Measurements from ENCODE around the gene FZD10.

FZD10 gene

DNA sequence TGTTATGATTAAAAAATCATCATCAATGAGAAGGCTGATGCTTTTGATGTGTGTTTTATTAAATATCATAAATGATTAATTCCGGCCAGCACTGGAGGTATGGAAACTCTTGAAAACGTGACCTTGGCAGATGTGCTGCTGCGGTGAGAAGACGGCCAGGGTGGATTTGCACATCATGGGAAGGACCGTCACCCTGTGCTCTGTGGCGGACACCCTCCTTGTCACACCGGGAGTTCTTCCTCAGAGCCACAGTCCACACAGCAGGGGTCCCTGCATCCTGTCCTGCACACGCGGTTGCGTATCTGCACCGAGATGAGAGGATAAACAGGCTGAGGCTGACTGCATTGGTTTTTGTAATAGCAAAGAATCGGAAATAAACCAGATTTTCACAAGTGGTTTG is 33.5 kb downstream of the FZD10 start:
- TF ChIP-seq, protein P1, sequence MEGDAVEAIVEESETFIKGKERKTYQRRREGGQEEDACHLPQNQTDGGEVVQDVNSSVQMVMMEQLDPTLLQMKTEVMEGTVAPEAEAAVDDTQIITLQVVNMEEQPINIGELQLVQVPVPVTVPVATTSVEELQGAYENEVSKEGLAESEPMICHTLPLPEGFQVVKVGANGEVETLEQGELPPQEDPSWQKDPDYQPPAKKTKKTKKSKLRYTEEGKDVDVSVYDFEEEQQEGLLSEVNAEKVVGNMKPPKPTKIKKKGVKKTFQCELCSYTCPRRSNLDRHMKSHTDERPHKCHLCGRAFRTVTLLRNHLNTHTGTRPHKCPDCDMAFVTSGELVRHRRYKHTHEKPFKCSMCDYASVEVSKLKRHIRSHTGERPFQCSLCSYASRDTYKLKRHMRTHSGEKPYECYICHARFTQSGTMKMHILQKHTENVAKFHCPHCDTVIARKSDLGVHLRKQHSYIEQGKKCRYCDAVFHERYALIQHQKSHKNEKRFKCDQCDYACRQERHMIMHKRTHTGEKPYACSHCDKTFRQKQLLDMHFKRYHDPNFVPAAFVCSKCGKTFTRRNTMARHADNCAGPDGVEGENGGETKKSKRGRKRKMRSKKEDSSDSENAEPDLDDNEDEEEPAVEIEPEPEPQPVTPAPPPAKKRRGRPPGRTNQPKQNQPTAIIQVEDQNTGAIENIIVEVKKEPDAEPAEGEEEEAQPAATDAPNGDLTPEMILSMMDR (IDR thresholded peaks at IDR 0.05; ENCODE audit: low read depth, low read length), result no peak
- no peak for DNase-seq (ENCODE audit: low read depth in 2 of 2)

DNA sequence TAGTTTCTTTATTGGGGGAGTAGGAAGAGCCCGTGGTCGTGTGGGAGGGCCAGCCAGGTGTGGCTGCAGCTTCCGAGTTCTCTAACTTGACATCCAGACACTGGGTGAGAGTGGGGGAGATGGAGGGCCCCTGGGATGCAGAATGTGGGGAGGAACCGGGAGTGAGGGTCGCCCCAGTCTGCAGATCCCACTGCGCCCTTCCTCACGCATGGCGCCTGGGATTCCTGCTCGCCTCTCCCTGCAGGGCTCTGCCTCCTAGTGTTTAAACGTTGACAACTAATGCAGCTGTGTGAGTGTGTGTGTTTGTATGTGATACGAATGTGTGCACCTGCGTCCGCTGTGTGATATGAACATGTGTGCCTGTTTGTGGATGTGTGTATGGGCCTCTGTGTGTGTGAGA is 34.6 kb downstream of the FZD10 start:
- H3K4me3 ChIP-seq (replicated peaks in 1 of 2; ENCODE audit: low read depth in 2 of 2, low read length in 2 of 2), result no peak overlapping the region
- DNase-seq (ENCODE audit: low read depth in 2 of 2), result no peak
- TF ChIP-seq, protein P1 (IDR thresholded peaks at IDR 0.05; ENCODE audit: low read depth, low read length), result no peak

More for the DNA sequence above, 33.5 kb downstream of the FZD10 start:
- H3K4me3 ChIP-seq (replicated peaks in 1 of 2; ENCODE audit: low read depth in 2 of 2, low read length in 2 of 2), result no peak overlapping the region

GRCh38 chr12:130198026-130198662 is 35.9 kb downstream of the FZD10 start:
- no peak overlapping the region for H3K4me3 ChIP-seq (replicated peaks in 1 of 2; ENCODE audit: low read depth in 2 of 2, low read length in 2 of 2)
- TF ChIP-seq, protein P1 (IDR thresholded peaks at IDR 0.05; ENCODE audit: low read depth, low read length), result no peak
- DNase-seq (ENCODE audit: low read depth in 2 of 2), result no peak

DNA sequence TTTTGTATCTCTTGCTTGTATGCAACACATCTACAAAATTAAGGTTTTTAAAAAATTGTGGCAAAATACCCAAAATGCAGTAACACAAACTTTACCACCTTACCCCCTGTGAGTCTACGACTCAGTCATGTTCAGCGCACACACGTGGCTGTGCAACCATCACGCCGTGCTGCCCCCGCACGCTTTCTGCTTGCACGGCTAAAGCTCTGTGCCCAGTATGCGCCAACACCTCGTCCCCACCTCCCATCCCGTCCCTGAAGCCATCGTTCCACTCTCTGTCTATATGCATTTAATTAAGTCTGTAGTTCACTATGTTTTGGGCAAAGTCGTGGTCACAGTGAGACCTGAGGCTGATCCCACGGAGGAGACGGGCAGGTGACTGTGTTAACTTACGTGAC is 36.4 kb downstream of the FZD10 start:
- TF ChIP-seq, protein P1 (IDR thresholded peaks at IDR 0.05; ENCODE audit: low read depth, low read length), result no peak
- H3K4me3 ChIP-seq (replicated peaks in 1 of 2; ENCODE audit: low read depth in 2 of 2, low read length in 2 of 2), result no peak overlapping the region
- no peak for DNase-seq (ENCODE audit: low read depth in 2 of 2)

- no peak for DNase-seq (ENCODE audit: low read depth in 2 of 2)
- H3K4me3 ChIP-seq (replicated peaks in 1 of 2; ENCODE audit: low read depth in 2 of 2, low read length in 2 of 2), result no peak overlapping the region
- TF ChIP-seq, protein P1 (IDR thresholded peaks at IDR 0.05; ENCODE audit: low read depth, low read length), result no peak
Observed at GRCh38 chr12:130199581-130200390, 37.5 kb downstream of the FZD10 start.

- no peak overlapping the region for H3K4me3 ChIP-seq (replicated peaks in 1 of 2; ENCODE audit: low read depth in 2 of 2, low read length in 2 of 2)
- TF ChIP-seq, protein P1 (IDR thresholded peaks at IDR 0.05; ENCODE audit: low read depth, low read length), result no peak
- DNase-seq (ENCODE audit: low read depth in 2 of 2), result no peak
Observed at GRCh38 chr12:130200445-130200844, 38.2 kb downstream of the FZD10 start.

Data from cardiac fibroblast (primary cell).